CD4-positive, alpha-beta T cell treated with Interleukin-4 for 4 hours (primary cell): ENCODE data around the gene APRT.
A peak's percentile ranks its signal among the peaks of the same experiment; 100 is the strongest.

ENCODE experiments used
- DNase-seq: peaks from one replicate; pipeline ENCODE4 v3.0.0-alpha.2; 2020

APRT gene

GRCh38 chr16:88821168-88821850 lies 9.6 kb upstream of the APRT start:
- no peak for DNase-seq

GRCh38 chr16:88820385-88821025 lies 8.8 kb upstream of the APRT start:
- DNase-seq = no peak

DNA sequence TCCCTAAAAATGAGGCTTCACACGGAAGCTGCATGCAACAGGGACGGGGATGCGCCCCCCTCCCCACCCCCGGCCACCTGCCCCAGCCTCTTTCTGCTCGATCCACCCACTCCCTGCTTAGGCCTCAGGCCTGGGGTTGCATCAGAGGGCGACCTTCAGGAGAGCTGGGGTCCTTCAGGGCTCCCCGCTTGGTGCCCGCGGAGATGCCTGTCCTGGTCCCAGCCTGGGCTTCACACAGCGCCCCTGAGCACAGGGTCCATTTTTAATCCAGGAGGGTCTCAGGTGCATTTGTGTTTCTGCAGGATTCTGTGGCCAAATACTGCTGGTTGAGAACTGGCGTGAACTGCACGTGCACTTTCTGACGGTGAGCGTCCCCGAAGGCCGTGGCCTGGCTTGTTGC lies 7.4 kb upstream of the APRT start:
- DNase-seq = no peak

DNA sequence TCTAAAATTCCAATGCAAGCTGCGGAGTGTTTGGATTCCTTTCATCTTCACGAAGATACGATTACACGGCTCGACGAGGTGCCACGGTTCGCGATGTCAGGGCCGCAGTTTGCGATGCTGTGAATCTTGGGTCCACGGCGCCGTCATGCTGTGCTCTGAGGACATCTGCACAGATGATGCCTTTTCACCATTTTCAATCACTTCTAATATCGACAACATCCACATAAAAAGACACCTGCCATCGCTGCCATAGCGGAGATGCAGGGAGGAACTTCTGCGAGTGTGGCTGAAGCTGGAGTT lies 6.8 kb upstream of the APRT start:
- DNase-seq = no peak

- DNase-seq = no peak
Observed at GRCh38 chr16:88817785-88818574, 6.3 kb upstream of the APRT start.

- DNase-seq = no peak
Observed at GRCh38 chr16:88816736-88817535, 5.2 kb upstream of the APRT start.

DNA sequence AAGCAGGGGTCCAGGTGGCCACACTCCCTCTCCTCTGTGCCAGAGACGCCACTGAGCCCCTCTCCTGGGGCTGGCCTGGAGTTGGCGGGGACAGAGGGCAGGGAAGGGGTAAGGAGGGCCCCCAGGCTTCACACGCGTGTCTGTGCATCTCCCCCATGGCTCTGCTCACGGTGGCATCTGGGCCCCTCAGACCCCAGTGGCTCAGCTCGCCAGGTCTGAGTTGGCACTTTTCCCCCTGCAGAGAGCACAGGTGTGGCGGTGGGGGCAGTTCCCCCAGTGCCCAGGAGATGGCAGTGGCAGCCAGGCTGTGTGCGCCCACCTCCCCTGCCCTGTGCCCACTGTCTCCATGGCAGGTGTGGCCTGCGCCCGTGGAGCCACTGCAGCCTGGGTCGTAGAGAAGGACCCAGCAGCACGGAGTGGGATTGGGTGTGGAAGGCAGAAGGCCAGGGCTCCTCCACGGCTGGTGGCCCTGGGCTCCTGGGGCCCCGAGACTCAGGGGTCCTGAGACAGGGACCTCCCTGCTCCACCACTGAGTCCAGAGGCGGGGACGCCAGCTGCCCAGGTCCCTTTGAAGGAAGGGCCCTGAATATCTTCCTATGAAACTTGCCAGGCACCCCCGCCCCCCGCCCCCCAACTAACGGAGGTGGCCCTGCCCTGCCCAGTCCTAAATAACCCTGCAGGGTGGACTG lies 4.3 kb upstream of the APRT start:
- DNase-seq = peak; percentile 39

- DNase-seq = no peak
Observed at GRCh38 chr16:88815227-88815626, 3.5 kb upstream of the APRT start.

DNA sequence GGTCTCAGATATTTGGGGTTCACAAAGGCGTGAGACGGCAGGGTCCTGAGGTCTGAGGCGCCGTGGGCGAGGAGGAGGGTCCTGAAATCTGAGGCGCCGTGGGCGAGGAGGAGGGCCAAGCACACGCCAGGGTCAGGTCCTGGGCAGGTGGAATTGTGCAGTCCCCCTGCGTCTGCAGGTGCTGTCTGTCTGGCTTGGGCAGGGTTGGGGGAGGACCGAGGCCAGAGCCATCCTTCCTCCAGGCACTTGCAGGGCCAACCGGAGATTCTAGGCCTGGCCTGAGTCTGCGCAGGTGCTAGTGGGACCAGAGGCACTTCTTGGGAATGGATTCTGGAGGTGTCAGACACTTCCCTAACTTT lies 2.4 kb upstream of the APRT start:
- no peak for DNase-seq

DNA sequence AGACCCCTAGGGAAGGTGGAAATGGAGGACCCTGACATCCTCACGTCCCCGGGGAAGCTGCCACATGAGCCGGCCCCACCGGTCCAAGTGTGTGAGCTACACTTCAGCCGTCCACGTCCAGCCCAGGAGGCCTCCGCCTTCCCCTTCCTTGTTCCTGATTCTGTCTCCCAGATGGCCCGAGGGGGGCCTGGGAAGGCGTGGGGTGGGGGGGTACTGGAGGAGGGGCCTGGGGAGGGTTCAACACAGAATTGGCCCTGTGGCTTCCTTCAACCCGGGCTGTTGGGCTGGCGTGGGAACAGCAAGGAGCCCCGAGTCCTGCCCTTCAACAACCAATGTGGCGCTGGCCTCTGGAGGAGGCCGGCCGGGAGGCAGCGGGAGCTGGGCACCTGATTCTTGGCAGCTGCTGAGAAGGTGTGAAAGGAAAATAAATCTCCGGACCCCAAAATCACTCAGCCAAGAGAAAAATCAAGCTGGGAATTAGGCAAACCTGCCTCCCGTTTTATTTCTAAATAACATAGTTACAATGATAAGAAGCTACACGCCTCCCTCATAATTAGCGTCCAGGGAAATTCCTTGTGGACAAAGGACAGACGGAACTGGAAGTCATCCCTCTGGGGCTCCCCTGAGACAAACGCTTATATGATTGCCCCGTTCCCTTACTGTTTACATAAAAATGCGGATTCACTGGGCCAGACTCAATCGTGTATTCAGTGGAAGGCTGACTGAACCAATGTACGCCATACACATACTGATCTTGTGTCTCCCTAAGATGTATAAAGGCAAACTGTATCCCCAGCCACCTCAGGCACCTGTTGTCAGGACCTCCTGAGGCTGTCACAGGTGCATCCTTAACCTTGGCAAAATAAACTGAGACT lies 1.8 kb upstream of the APRT start:
- DNase-seq = no peak

DNA sequence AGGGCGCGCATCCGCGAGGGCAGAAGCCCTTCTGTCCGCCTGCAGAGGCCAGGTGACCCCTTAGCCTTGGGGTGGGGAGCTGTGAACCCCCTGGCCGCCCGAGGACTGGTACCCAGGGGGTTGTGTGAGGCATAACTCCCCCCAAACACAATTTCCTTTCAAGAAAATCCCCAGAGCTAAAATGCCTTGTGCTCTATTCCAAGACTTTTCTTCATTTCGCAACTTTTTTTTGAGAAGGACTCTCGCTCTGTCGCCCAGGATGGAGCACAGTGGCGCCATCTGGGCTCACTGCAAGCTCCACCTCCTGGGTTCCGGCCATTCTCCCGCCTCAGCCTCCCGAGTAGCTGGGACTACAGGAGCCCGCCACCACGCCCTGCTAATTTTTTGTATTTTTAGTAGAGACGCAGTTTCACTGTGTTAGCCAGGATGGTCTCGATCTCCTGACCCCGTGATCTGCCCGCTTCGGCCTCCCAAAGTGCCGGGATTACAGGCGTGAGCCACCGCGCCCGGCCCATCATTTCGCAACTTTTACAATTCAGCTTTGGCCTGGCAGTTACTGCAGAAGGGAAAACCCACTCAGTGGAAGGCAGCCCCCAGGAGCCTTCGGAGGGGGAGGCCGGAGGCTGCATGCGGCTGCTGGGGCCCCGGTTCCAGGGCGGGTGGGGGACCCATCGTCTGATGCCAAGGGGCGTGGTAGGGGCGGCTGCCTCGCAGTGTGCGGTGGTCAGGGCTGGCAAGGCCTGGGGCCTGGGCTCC lies 963 bp upstream of the APRT start:
- DNase-seq = no peak

- peak; percentile 58 for DNase-seq
Observed at GRCh38 chr16:88810912-88811768, 588 bp downstream of the APRT start.

DNA sequence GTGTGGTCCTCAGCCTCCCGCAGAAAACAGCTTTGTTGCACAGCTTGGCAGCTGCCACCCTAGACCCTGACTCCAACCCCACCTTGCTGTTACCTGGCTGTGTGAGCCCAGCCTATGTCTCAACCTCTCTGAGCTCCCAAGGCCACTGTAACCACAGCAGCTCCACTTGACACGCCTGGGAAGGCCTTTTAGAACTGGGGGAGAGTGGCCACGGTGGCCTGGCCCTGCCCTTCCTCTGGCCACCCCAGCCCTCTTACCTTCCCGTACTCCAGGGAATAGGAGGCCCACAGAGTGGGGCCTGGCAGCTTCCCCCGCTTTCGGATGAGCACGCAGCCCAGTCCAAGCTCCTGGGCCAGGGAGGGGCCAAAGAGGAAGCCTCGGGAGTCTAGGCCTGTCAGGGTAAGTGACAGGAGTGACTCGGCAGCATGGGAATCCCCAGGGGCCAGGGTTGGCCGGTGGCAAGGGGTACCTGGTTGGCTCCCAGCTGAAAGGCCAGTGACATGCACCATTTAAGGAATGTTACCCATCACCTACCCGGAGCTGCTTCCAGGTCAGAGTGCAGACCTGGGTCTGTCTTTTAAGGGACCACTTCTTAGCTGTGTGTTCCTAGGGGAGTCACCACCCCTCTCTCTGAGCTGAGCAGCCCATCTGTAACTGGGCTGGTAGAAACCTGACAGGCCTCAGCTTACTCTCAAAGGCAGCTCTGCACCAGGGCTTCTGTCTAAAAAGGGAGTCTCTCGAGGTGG lies 1.4 kb downstream of the APRT start:
- DNase-seq = no peak

GRCh38 chr16:88809676-88810165 lies 2.0 kb downstream of the APRT start:
- DNase-seq = no peak

GRCh38 chr16:88809068-88809675 lies 2.6 kb downstream of the APRT start:
- DNase-seq = no peak

GRCh38 chr16:88807626-88808453 lies 3.9 kb downstream of the APRT start:
- no peak for DNase-seq

DNA sequence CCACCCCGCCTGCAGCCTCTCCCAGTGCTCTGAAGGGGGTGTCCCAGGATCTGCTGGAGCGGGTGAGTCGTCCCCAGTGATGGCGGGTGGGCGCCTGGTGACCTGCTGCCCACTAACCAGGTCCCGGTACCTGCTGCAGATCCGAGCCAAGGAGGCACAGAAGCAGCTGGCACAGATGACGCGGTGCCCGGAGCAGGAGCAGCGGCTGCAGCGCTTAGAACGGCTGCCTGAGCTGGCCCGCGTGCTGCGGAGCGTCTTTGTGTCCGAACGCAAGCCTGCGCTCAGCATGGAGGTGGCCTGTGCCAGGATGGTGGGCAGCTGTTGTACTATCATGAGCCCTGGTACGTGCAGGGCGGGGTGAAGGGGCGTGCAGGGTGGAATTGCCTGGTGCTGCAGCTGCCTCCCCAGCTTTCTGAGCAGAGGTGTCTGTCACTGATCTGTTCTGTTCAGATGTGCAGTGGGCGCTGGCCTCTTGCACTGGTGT lies 4.5 kb downstream of the APRT start:
- DNase-seq = no peak
